Measurements from ENCODE around the gene CIDEB. TPM values are rescaled to one million over a fixed set of nuclear protein-coding genes. Genes with fewer than 3 reads are reported as not detected.

The CIDEB gene
- total and polyA plus RNA-seq, 10 of the 15 experiments (the other 5 are each of a cell fraction or from before 2014, with no cell fraction given), result 0.34 to 6.3 (median 3.2) TPM

GRCh38 chr14:24274101-24274543 lies 33.7 kb downstream of the CIDEB start (continued):
- no peak for TF ChIP-seq BRCA1 (IDR thresholded peaks at IDR 0.05; ENCODE audit: low read depth, low read length)
- TF ChIP-seq TARDBP (IDR thresholded peaks at IDR 0.05; ENCODE audit: borderline replicate concordance), result no peak
- TF ChIP-seq CREM (IDR thresholded peaks at IDR 0.05; ENCODE audit: low read depth), result peak; percentile 85
- no peak for TF ChIP-seq SP1 (IDR thresholded peaks at IDR 0.05; ENCODE audit: low read depth, low read length)
- TF ChIP-seq, protein P1, sequence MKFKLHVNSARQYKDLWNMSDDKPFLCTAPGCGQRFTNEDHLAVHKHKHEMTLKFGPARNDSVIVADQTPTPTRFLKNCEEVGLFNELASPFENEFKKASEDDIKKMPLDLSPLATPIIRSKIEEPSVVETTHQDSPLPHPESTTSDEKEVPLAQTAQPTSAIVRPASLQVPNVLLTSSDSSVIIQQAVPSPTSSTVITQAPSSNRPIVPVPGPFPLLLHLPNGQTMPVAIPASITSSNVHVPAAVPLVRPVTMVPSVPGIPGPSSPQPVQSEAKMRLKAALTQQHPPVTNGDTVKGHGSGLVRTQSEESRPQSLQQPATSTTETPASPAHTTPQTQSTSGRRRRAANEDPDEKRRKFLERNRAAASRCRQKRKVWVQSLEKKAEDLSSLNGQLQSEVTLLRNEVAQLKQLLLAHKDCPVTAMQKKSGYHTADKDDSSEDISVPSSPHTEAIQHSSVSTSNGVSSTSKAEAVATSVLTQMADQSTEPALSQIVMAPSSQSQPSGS (IDR thresholded peaks at IDR 0.05; ENCODE audit: low read length), result peak; percentile 81
- TF ChIP-seq EZH2 (IDR thresholded peaks at IDR 0.05; ENCODE audit: borderline replicate concordance, control insufficient read depth, low read depth, low read length), result no peak
- no peak for TF ChIP-seq KDM1A (IDR thresholded peaks at IDR 0.05; ENCODE audit: borderline replicate concordance)
- no peak for TF ChIP-seq TCF7 (IDR thresholded peaks at IDR 0.05; ENCODE audit: borderline replicate concordance)
- peak; percentile 63; the same call in 1 of the 2 replicates for TF ChIP-seq PAX5 (IDR thresholded peaks at IDR 0.05; ENCODE audit: borderline replicate concordance, low read depth, low read length)
- no peak; the same call in 1 of the 2 replicates for TF ChIP-seq CHD2 (IDR thresholded peaks at IDR 0.05; ENCODE audit: borderline replicate concordance, low read depth, low read length)
- TF ChIP-seq KLF5 (IDR thresholded peaks at IDR 0.05; ENCODE audit: partially characterized antibody), result no peak
- TF ChIP-seq, protein P2, sequence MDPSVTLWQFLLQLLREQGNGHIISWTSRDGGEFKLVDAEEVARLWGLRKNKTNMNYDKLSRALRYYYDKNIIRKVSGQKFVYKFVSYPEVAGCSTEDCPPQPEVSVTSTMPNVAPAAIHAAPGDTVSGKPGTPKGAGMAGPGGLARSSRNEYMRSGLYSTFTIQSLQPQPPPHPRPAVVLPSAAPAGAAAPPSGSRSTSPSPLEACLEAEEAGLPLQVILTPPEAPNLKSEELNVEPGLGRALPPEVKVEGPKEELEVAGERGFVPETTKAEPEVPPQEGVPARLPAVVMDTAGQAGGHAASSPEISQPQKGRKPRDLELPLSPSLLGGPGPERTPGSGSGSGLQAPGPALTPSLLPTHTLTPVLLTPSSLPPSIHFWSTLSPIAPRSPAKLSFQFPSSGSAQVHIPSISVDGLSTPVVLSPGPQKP (IDR thresholded peaks at IDR 0.05; ENCODE audit: low read depth, low read length), result no peak
- TF ChIP-seq POLR2A (IDR thresholded peaks at IDR 0.05; ENCODE audit: low read depth, low read length), result 0 out of 2 replicates have a peak, but pooled peaks have one; percentile 22
- no peak for TF ChIP-seq FOS (IDR thresholded peaks at IDR 0.05; ENCODE audit: borderline replicate concordance, extremely low read depth, insufficient read length)
- TF ChIP-seq ZNF217 (IDR thresholded peaks at IDR 0.05), result no peak
- TF ChIP-seq MEF2B (IDR thresholded peaks at IDR 0.05; ENCODE audit: partially characterized antibody, poor library complexity, severe bottlenecking), result no peak
- no peak for TF ChIP-seq SIX5 (IDR thresholded peaks at IDR 0.05; ENCODE audit: low read depth, low read length, severe bottlenecking)
- TF ChIP-seq ATF7 (IDR thresholded peaks at IDR 0.05; ENCODE audit: low read depth), result peak; percentile 94
- TF ChIP-seq, protein P3, sequence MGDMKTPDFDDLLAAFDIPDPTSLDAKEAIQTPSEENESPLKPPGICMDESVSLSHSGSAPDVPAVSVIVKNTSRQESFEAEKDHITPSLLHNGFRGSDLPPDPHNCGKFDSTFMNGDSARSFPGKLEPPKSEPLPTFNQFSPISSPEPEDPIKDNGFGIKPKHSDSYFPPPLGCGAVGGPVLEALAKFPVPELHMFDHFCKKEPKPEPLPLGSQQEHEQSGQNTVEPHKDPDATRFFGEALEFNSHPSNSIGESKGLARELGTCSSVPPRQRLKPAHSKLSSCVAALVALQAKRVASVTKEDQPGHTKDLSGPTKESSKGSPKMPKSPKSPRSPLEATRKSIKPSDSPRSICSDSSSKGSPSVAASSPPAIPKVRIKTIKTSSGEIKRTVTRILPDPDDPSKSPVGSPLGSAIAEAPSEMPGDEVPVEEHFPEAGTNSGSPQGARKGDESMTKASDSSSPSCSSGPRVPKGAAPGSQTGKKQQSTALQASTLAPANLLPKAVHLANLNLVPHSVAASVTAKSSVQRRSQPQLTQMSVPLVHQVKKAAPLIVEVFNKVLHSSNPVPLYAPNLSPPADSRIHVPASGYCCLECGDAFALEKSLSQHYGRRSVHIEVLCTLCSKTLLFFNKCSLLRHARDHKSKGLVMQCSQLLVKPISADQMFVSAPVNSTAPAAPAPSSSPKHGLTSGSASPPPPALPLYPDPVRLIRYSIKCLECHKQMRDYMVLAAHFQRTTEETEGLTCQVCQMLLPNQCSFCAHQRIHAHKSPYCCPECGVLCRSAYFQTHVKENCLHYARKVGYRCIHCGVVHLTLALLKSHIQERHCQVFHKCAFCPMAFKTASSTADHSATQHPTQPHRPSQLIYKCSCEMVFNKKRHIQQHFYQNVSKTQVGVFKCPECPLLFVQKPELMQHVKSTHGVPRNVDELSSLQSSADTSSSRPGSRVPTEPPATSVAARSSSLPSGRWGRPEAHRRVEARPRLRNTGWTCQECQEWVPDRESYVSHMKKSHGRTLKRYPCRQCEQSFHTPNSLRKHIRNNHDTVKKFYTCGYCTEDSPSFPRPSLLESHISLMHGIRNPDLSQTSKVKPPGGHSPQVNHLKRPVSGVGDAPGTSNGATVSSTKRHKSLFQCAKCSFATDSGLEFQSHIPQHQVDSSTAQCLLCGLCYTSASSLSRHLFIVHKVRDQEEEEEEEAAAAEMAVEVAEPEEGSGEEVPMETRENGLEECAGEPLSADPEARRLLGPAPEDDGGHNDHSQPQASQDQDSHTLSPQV (IDR thresholded peaks at IDR 0.05), result no peak
- no peak for TF ChIP-seq NR2F1 (conservative IDR thresholded peaks at IDR 0.05)
- peak; percentile 75; the same call in 1 of the 2 replicates for TF ChIP-seq FOXM1 (IDR thresholded peaks at IDR 0.05; ENCODE audit: low read depth, low read length)
- no peak for TF ChIP-seq PKNOX1 (IDR thresholded peaks at IDR 0.05)
- TF ChIP-seq MXI1 (IDR thresholded peaks at IDR 0.05; ENCODE audit: low read depth, low read length), result no peak
- no peak for TF ChIP-seq POLR2AphosphoS5 (IDR thresholded peaks at IDR 0.05; ENCODE audit: low read length)
